OCI-LY1 (cell line): ENCODE measurements around the gene CDH23.
A peak's percentile ranks its signal among the peaks of the same experiment; 100 is the strongest.

Experiments
- H2AFZ ChIP-seq: fragments of 200-600 bp; sonication (generic), shearing (Covaris generic); 2 replicates; pipeline ENCODE4 v1.6.0; 2014; ENCODE audit warnings: antibody characterized with exemption, mild to moderate bottlenecking, low read length
- H3F3A ChIP-seq: fragments of 200-600 bp; sonication (generic), shearing (Covaris generic); 2 replicates; pipeline ENCODE4 v1.6.0; 2014; ENCODE audit warnings: mild to moderate bottlenecking, antibody characterized with exemption, low read length, moderate library complexity; ENCODE audit not compliant: insufficient read depth
- H3K27ac ChIP-seq: fragments of 200-600 bp; sonication (generic); 2 replicates; pipeline ENCODE4 v1.5.1; 2014; ENCODE audit warnings: low read length, mixed run types, mild to moderate bottlenecking, low read depth; ENCODE audit not compliant: poor library complexity, severe bottlenecking
- H3K27me3 ChIP-seq: fragments of 200-600 bp; sonication (generic); 2 replicates; pipeline ENCODE4 v1.6.0; 2014; ENCODE audit warnings: antibody characterized with exemption, mild to moderate bottlenecking, low read length, moderate library complexity; ENCODE audit not compliant: insufficient read depth
- H3K36me3 ChIP-seq: fragments of 200-600 bp; sonication (generic); 2 replicates; pipeline ENCODE4 v1.6.1; 2014; ENCODE audit warnings: mild to moderate bottlenecking, antibody characterized with exemption, low read length, moderate library complexity, mixed read lengths; ENCODE audit not compliant: insufficient read depth
- H3K4me1 ChIP-seq: fragments of 200-600 bp; sonication (generic); 2 replicates; pipeline ENCODE4 v1.5.1; 2014; ENCODE audit warnings: mild to moderate bottlenecking, low read length, moderate library complexity; ENCODE audit not compliant: insufficient read depth, severe bottlenecking
- H3K4me2 ChIP-seq: fragments of 200-600 bp; sonication (generic), shearing (Covaris generic); 2 replicates; pipeline ENCODE4 v1.6.1; 2014; ENCODE audit warnings: low read length
- H3K4me3 ChIP-seq: fragments of 200-600 bp; sonication (generic); 2 replicates; pipeline ENCODE4 v1.5.1; 2014; ENCODE audit warnings: low read length, low read depth, mild to moderate bottlenecking, mixed read lengths; ENCODE audit not compliant: poor library complexity, severe bottlenecking
- H3K79me2 ChIP-seq: fragments of 200-600 bp; shearing (Covaris generic); 2 replicates; pipeline ENCODE4 v1.6.1; 2016; ENCODE audit warnings: mixed run types, low read length, mixed read lengths; ENCODE audit not compliant: insufficient read depth
- H3K9ac ChIP-seq: fragments of 200-600 bp; sonication (generic), shearing (Covaris generic); 2 replicates; pipeline ENCODE4 v1.6.1; 2014; ENCODE audit warnings: mild to moderate bottlenecking, low read length, mixed read lengths
- H3K9me2 ChIP-seq: fragments of 200-600 bp; sonication (generic), shearing (Covaris generic); 2 replicates; pipeline ENCODE4 v1.6.1; 2014; ENCODE audit warnings: low read depth, mild to moderate bottlenecking, low read length, mixed read lengths
- H3K9me3 ChIP-seq: fragments of 200-600 bp; shearing (Covaris generic); 2 replicates; pipeline ENCODE4 v1.6.1; 2014; ENCODE audit warnings: low read length, mixed read lengths
- H4K20me1 ChIP-seq: fragments of 200-600 bp; sonication (generic), shearing (Covaris generic); 2 replicates; pipeline ENCODE4 v1.6.0; 2016; ENCODE audit warnings: mild to moderate bottlenecking, low read length; ENCODE audit not compliant: insufficient read depth
- CTCF ChIP-seq: fragments of 200-600 bp; sonication (generic), shearing (Covaris generic); IDR thresholded peaks from 2 replicates; pipeline ENCODE4 v1.5.1; 2017; ENCODE audit warnings: mild to moderate bottlenecking, antibody characterized with exemption, low read length, moderate library complexity, mixed read lengths
- EZH2 ChIP-seq: fragments of 200-600 bp; sonication (generic), shearing (Covaris generic); IDR thresholded peaks from 2 replicates; pipeline ENCODE4 v1.8.0; 2017; ENCODE audit warnings: borderline replicate concordance, mixed run types, mild to moderate bottlenecking, antibody characterized with exemption, low read length, moderate library complexity, mixed read lengths

CDH23 gene

GRCh38 chr10:71383972-71384687, 12.6 kb upstream of the CDH23 start:
- TF ChIP-seq EZH2 (no peak), CTCF (peak; percentile 89)
- Histone ChIP-seq H3K4me1 (no peaks in the 10 kb centered on the region), H3K36me3 (no peaks in the 10 kb centered on the region), H3K9me3 (no peaks in the 10 kb centered on the region), H3K27ac (no peak overlapping the region), H2AFZ (no peak overlapping the region), H4K20me1 (no peaks in the 10 kb centered on the region), H3K4me3 (no peak overlapping the region), H3F3A (no peaks in the 10 kb centered on the region), H3K4me2 (no peak overlapping the region), H3K9ac (no peak overlapping the region), H3K27me3 (0 out of 2 replicates have a peak, but pooled peaks cover 3% of the 10 kb centered on the region), H3K9me2 (no peaks in the 10 kb centered on the region), H3K79me2 (no peaks in the 10 kb centered on the region)

DNA sequence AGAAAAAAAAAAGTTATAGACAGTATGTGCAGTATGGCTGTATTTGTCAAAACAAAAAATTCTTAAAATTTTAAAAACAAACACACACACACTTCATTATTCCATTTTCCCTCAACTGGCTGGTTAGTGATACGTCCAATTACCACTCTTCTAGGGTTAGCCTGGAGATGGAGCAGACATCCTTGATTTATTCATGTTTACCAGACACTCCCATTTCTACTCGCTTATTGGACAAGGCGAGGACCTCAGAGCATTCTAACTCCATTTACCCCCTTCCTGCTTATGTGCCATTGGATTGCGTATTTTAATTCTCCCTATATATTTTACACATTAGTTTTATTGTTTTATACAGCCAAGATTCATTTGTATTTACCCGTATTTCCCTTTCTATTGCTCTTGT, 8.5 kb upstream of the CDH23 start:
- H3K27me3 ChIP-seq, result 0 out of 2 replicates have a peak, but pooled peaks cover 8% of the 10 kb centered on the region
- no peaks in the 10 kb centered on the region for H3F3A ChIP-seq
- H3K4me1 ChIP-seq, result no peaks in the 10 kb centered on the region
- no peaks in the 10 kb centered on the region for H3K9me3 ChIP-seq
- no peak for TF ChIP-seq CTCF
- no peak for TF ChIP-seq EZH2
- H4K20me1 ChIP-seq, result no peaks in the 10 kb centered on the region
- no peak overlapping the region for H3K4me2 ChIP-seq
- no peaks in the 10 kb centered on the region for H3K79me2 ChIP-seq
- no peak overlapping the region for H3K27ac ChIP-seq
- no peaks in the 10 kb centered on the region for H3K9me2 ChIP-seq
- H3K36me3 ChIP-seq, result no peaks in the 10 kb centered on the region
- no peak overlapping the region for H3K4me3 ChIP-seq
- H2AFZ ChIP-seq, result no peak overlapping the region
- no peak overlapping the region for H3K9ac ChIP-seq

- H3K4me2 ChIP-seq, result no peak overlapping the region
- H3K4me1 ChIP-seq, result no peaks in the 10 kb centered on the region
- H3F3A ChIP-seq, result no peaks in the 10 kb centered on the region
- H3K4me3 ChIP-seq, result no peak overlapping the region
- no peak overlapping the region for H2AFZ ChIP-seq
- no peaks in the 10 kb centered on the region for H3K9me3 ChIP-seq
- H3K79me2 ChIP-seq, result no peaks in the 10 kb centered on the region
- no peak for TF ChIP-seq EZH2
- no peak for TF ChIP-seq CTCF
- no peak overlapping the region for H3K27ac ChIP-seq
- H3K9me2 ChIP-seq, result no peaks in the 10 kb centered on the region
- H4K20me1 ChIP-seq, result no peaks in the 10 kb centered on the region
- H3K36me3 ChIP-seq, result no peaks in the 10 kb centered on the region
- no peak overlapping the region for H3K9ac ChIP-seq
- H3K27me3 ChIP-seq, result 0 out of 2 replicates have a peak, but pooled peaks cover 13% of the 10 kb centered on the region
Measured at GRCh38 chr10:71388583-71389310, 8.0 kb upstream of the CDH23 start.
